ENCODE measurements around the gene RTRAF.

GRCh38 chr14:51950007-51950406, 39.3 kb upstream of the RTRAF start:
- TF ChIP-seq CTCF (IDR thresholded peaks at IDR 0.05; ENCODE audit: insufficient read depth, low read length) (no peak), REST (IDR thresholded peaks at IDR 0.05; ENCODE audit: insufficient replicate concordance, low read depth) (no peak), POLR2AphosphoS5 (IDR thresholded peaks at IDR 0.05; ENCODE audit: low read depth) (no peak)

Data from HL-60 (cell line).